DOHH2 (cell line): ENCODE results near the gene FAM25A.
"Not testable (repeated sequence)": the region's sequence is repeated elsewhere in the genome, so short reads cannot be mapped to it uniquely, and the experiment has no call there.

ENCODE experiments used
- H3F3A ChIP-seq: fragments of 200-600 bp; sonication (generic), shearing (Covaris generic); 2 replicates; pipeline ENCODE4 v1.6.0; 2016; ENCODE audit warnings: antibody characterized with exemption, mild to moderate bottlenecking; ENCODE audit not compliant: control insufficient read depth, insufficient read depth
- H3K27ac ChIP-seq: fragments of 200-600 bp; sonication (generic); 2 replicates; pipeline ENCODE4 v1.5.1; 2014; ENCODE audit warnings: low read depth, mild to moderate bottlenecking, low read length, moderate library complexity
- H3K27me3 ChIP-seq: fragments of 200-600 bp; sonication (generic); 2 replicates; pipeline ENCODE4 v1.6.1; 2014; ENCODE audit warnings: mild to moderate bottlenecking, low read length, mixed read lengths; ENCODE audit not compliant: control insufficient read depth
- H3K36me3 ChIP-seq: fragments of 200-600 bp; sonication (generic); 2 replicates; pipeline ENCODE4 v1.6.1; 2014; ENCODE audit warnings: mild to moderate bottlenecking, low read length, moderate library complexity, mixed read lengths; ENCODE audit not compliant: control insufficient read depth
- H3K4me1 ChIP-seq: fragments of 200-600 bp; sonication (generic); 2 replicates; pipeline ENCODE4 v1.6.1; 2014; ENCODE audit warnings: mild to moderate bottlenecking, low read length, mixed read lengths; ENCODE audit not compliant: control insufficient read depth
- H3K4me2 ChIP-seq: fragments of 200-600 bp; sonication (generic); 2 replicates; pipeline ENCODE4 v1.6.0; 2014; ENCODE audit warnings: mild to moderate bottlenecking, low read length, moderate library complexity
- H3K4me3 ChIP-seq: fragments of 200-600 bp; sonication (generic); 2 replicates; pipeline ENCODE4 v1.5.1; 2014; ENCODE audit warnings: mild to moderate bottlenecking, low read length, mixed read lengths
- H3K79me2 ChIP-seq: fragments of 200-600 bp; sonication (generic); 2 replicates; pipeline ENCODE4 v1.6.1; 2014; ENCODE audit warnings: mild to moderate bottlenecking, low read length, mixed read lengths; ENCODE audit not compliant: control insufficient read depth
- H3K9me2 ChIP-seq: fragments of 200-600 bp; sonication (generic); replicated peaks from 2 replicates; pipeline ENCODE4 v1.6.1; 2014; ENCODE audit warnings: mild to moderate bottlenecking, low read length, mixed read lengths; ENCODE audit not compliant: control insufficient read depth
- H3K9me3 ChIP-seq: fragments of 200-600 bp; sonication (generic); 2 replicates; pipeline ENCODE4 v1.6.1; 2014; ENCODE audit warnings: antibody characterized with exemption, low read length, mixed read lengths; ENCODE audit not compliant: control insufficient read depth, insufficient read depth
- H4K20me1 ChIP-seq: fragments of 200-600 bp; sonication (generic); 2 replicates; pipeline ENCODE4 v1.6.0; 2014; ENCODE audit warnings: low read depth, mild to moderate bottlenecking, antibody characterized with exemption, low read length, moderate library complexity; ENCODE audit not compliant: control insufficient read depth, insufficient read depth
- EZH2phosphoT487 ChIP-seq: fragments of 200-600 bp; sonication (generic); IDR thresholded peaks from 2 replicates; pipeline ENCODE4 v1.6.1; 2017; ENCODE audit warnings: borderline replicate concordance, mild to moderate bottlenecking, antibody characterized with exemption, low read length, moderate library complexity, mixed read lengths
- TF ChIP-seq, protein P1 (sequence below): fragments of 200-600 bp; sonication (generic); IDR thresholded peaks from one replicate; pipeline ENCODE4 v1.5.1; 2014; ENCODE audit warnings: antibody characterized with exemption, mild to moderate bottlenecking, low read depth, low read length; ENCODE audit not compliant: poor library complexity, severe bottlenecking

The FAM25A gene

DNA sequence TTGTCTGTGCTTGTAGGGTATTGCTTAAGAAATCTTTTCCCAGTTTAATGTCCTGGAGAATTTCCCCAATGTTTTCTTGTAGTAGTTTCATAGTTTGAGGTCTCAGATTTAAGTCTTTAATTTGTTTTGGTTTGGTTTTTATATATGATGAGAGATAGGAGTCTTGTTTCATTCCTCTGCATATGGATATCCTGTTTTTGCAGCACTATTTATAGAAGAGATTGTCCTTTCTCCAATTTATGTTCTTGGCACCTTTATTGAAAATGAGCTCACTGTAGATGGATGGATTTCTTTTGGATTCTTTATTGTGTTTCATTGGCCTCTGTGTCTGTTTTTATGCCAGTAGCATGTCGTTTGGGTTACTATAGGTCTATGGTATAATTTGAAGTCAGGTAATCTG lies 31.6 kb upstream of the FAM25A start:
- Histone ChIP-seq H3K36me3 (no peaks in the 10 kb centered on the region), H3K27me3 (peaks cover 25% of the 10 kb centered on the region), H3K9me3 (no peaks in the 10 kb centered on the region), H4K20me1 (no peaks in the 10 kb centered on the region), H3K27ac (no peak overlapping the region), H3K4me3 (no peak overlapping the region), H3K4me2 (no peak overlapping the region), H3K9me2 (no peaks in the 10 kb centered on the region), H3F3A (no peaks in the 10 kb centered on the region), H3K4me1 (no peaks in the 10 kb centered on the region), H3K79me2 (no peaks in the 10 kb centered on the region)
- no peak for TF ChIP-seq EZH2phosphoT487
- TF ChIP-seq, protein P1, sequence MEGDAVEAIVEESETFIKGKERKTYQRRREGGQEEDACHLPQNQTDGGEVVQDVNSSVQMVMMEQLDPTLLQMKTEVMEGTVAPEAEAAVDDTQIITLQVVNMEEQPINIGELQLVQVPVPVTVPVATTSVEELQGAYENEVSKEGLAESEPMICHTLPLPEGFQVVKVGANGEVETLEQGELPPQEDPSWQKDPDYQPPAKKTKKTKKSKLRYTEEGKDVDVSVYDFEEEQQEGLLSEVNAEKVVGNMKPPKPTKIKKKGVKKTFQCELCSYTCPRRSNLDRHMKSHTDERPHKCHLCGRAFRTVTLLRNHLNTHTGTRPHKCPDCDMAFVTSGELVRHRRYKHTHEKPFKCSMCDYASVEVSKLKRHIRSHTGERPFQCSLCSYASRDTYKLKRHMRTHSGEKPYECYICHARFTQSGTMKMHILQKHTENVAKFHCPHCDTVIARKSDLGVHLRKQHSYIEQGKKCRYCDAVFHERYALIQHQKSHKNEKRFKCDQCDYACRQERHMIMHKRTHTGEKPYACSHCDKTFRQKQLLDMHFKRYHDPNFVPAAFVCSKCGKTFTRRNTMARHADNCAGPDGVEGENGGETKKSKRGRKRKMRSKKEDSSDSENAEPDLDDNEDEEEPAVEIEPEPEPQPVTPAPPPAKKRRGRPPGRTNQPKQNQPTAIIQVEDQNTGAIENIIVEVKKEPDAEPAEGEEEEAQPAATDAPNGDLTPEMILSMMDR = no peak

DNA sequence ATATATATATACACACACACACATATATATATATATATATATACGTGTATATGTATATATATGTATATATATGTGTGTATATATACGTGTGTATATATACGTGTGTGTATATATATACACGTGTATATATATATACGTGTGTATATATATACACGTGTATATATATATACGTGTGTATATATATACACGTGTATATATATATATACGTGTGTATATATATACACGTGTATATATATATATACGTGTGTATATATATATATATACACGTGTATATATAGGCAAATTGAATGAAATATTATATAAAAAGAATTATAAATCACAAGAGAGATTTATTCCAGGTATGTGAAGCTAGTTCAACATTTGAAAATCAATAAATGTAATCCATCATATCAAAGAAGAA lies 28.7 kb upstream of the FAM25A start:
- not testable (repeated sequence) for H3K4me1 ChIP-seq, H3K36me3 ChIP-seq, H4K20me1 ChIP-seq, H3K27ac ChIP-seq, H3K9me2 ChIP-seq, H3K4me3 ChIP-seq, H3K9me3 ChIP-seq, H3F3A ChIP-seq, H3K79me2 ChIP-seq, H3K4me2 ChIP-seq
- peaks cover 25% of the 10 kb centered on the region for H3K27me3 ChIP-seq

DNA sequence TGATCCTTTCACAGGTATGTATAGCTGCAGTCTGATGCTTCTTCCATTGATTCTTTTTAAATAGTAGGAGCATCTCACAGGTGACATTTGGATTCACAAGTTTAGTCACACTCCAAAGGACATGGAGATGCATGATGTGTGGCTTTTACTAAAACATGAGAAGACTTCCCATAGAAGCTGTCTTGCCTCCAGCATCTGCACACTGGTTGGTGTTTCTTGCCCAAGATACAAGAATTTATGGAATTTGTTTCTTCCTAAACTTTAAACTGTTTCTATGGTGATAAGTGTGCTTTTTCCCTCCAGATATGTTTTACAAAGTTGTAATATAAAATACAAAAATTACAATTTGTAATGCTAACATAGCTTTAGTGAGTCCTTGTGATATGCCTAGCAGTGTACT lies 27.6 kb upstream of the FAM25A start:
- TF ChIP-seq EZH2phosphoT487 = no peak
- TF ChIP-seq, protein P1 = no peak
- Histone ChIP-seq H3K27me3 (peaks cover 27% of the 10 kb centered on the region), H4K20me1 (no peaks in the 10 kb centered on the region), H3K27ac (no peak overlapping the region), H3K79me2 (no peaks in the 10 kb centered on the region), H3K36me3 (no peaks in the 10 kb centered on the region), H3K9me2 (no peaks in the 10 kb centered on the region), H3K4me1 (no peaks in the 10 kb centered on the region), H3K9me3 (no peaks in the 10 kb centered on the region), H3K4me3 (no peak overlapping the region), H3K4me2 (no peak overlapping the region), H3F3A (no peaks in the 10 kb centered on the region)

DNA sequence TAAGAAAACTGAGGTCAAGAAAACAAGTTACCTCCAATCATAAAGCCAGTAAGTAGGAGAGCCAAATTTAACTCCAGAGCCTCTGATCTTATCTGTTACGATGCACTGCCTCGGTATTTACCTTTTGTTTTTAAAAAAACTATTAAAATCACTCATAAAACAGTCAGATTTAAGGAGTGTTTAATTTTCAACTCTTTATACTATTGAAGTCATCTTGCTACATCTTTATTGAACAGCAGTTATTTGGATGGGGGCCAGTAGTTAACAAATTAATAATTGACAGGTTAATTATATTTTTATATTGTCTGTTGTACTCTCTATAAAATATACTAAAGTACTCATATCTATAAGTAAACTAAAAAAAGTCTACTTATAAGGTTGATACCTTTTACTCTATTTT lies 27.2 kb upstream of the FAM25A start:
- no peaks in the 10 kb centered on the region for H3K36me3 ChIP-seq
- no peaks in the 10 kb centered on the region for H3K9me3 ChIP-seq
- no peaks in the 10 kb centered on the region for H3K4me1 ChIP-seq
- H3K4me2 ChIP-seq = no peak overlapping the region
- no peaks in the 10 kb centered on the region for H3K79me2 ChIP-seq
- H3K9me2 ChIP-seq = no peaks in the 10 kb centered on the region
- TF ChIP-seq, protein P1 = no peak
- TF ChIP-seq EZH2phosphoT487 = no peak
- H3K4me3 ChIP-seq = no peak overlapping the region
- no peaks in the 10 kb centered on the region for H4K20me1 ChIP-seq
- no peak overlapping the region for H3K27ac ChIP-seq
- H3F3A ChIP-seq = no peaks in the 10 kb centered on the region
- H3K27me3 ChIP-seq = peaks cover 23% of the 10 kb centered on the region

DNA sequence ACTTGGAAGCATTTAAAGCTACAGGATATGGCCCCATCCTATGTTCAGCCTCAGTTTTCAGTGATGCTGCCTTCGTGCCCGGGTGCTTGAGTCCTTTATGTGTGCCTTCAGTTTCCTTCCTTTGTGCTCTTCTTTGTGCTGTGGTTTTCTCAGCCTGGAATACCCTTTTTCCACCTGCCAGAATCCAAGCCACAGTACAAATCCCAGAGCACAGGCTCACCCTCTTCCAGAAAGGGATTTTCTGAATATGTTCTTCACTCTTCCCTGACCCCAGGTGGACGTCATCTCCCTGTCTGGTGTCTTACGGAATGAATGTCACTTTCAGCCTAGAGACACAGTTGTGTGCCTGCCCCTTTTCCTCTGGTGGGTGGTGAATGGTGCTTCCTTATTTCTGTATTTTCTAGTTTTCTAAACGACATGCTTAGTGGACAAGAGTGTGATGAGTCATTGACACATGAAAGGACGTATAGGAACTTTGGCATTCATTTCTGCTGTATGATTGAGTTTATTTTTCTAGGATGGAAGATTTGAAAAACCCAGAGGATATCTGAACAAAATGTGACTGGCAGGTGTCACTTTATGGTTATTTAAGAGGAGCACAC lies 20.2 kb upstream of the FAM25A start:
- H3K27me3 ChIP-seq, H3K79me2 ChIP-seq, H3K4me3 ChIP-seq, H3K4me2 ChIP-seq, H3K9me2 ChIP-seq, H3K4me1 ChIP-seq, H3K27ac ChIP-seq, H3K36me3 ChIP-seq, H4K20me1 ChIP-seq, H3K9me3 ChIP-seq, H3F3A ChIP-seq: not testable (repeated sequence)
